Measurements from ENCODE around the gene SMIM38. TPM values are rescaled to one million over a fixed set of nuclear protein-coding genes. Genes with fewer than 3 reads are reported as not detected.
"Not testable (repeated sequence)": the region's sequence is repeated elsewhere in the genome, so short reads cannot be mapped to it uniquely, and the experiment has no call there.

Gene SMIM38
- total and polyA plus RNA-seq, 4 donors = 0.03 to 1.7 (median 0.07) TPM

DNA sequence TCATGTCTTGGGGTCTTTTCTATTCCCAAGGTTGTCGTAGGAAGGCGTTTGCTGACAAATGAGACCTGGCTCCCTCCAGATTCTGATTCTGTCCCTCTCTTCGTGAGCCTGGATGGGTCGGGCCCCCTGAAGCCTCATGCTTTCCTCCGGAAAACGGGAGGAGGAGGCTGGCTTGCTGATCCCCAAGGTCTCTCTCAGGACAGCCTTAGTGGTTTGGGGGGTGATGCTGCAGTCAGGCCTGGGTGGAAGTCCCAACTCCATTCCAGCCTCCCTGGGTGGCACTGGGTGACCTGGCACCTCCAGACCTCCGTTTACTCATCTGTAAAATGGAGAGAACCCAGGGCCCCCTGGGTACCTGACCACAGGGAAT lies 23.4 kb upstream of the SMIM38 start (continued):
- TF ChIP-seq, protein P1, sequence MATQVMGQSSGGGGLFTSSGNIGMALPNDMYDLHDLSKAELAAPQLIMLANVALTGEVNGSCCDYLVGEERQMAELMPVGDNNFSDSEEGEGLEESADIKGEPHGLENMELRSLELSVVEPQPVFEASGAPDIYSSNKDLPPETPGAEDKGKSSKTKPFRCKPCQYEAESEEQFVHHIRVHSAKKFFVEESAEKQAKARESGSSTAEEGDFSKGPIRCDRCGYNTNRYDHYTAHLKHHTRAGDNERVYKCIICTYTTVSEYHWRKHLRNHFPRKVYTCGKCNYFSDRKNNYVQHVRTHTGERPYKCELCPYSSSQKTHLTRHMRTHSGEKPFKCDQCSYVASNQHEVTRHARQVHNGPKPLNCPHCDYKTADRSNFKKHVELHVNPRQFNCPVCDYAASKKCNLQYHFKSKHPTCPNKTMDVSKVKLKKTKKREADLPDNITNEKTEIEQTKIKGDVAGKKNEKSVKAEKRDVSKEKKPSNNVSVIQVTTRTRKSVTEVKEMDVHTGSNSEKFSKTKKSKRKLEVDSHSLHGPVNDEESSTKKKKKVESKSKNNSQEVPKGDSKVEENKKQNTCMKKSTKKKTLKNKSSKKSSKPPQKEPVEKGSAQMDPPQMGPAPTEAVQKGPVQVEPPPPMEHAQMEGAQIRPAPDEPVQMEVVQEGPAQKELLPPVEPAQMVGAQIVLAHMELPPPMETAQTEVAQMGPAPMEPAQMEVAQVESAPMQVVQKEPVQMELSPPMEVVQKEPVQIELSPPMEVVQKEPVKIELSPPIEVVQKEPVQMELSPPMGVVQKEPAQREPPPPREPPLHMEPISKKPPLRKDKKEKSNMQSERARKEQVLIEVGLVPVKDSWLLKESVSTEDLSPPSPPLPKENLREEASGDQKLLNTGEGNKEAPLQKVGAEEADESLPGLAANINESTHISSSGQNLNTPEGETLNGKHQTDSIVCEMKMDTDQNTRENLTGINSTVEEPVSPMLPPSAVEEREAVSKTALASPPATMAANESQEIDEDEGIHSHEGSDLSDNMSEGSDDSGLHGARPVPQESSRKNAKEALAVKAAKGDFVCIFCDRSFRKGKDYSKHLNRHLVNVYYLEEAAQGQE (IDR thresholded peaks at IDR 0.05) = no peak
- TF ChIP-seq RAD21 (IDR thresholded peaks at IDR 0.05) (no peak), FOXA1 (IDR thresholded peaks at IDR 0.05) (no peak), YY1 (IDR thresholded peaks at IDR 0.05) (no peak), EGR1 (IDR thresholded peaks at IDR 0.05; ENCODE audit: low read depth in 2 of 2) (no peak), SP1 (IDR thresholded peaks at IDR 0.05) (no peak)

DNA sequence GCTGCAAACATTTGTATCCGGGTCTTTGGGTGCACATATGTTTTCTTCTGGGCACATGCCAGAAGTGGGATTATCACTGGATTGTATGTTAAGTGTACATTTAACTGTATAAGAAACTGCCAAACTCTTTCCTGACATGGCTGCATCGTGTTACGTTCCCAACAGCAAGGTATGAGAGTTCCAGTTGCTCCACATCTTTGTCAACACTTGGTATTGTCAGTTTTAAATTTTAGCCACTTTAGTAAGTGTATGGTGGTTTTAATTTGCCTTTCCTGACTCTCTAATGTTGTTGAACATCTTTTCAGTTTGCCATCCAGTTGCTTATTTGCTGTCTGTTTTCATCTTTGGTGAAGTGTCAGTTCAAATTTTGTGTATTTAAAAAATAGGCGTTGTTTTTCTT lies 22.5 kb upstream of the SMIM38 start:
- peaks cover 0 to 8% (median 2%) of the 10 kb centered on the region in 4 donors for H3K4me1 ChIP-seq (ENCODE audit: control insufficient read depth in 4 of 4, insufficient read depth in 4 of 4, low read length in 3 of 4)
- peaks cover 0 to 3% (median 0%) of the 10 kb centered on the region in 4 donors for H3K9me3 ChIP-seq (ENCODE audit: control insufficient read depth in 4 of 4, low read length in 3 of 4)
- H3K27me3 ChIP-seq (ENCODE audit: control insufficient read depth in 4 of 4, insufficient read depth in 4 of 4, low read length in 3 of 4) = no peaks in the 10 kb centered on the region
- no peak overlapping the region for H3K9ac ChIP-seq (ENCODE audit: low read depth in 1 of 2, low read length in 2 of 2)
- 97% methylated on average over 4 of the region's 4 CpGs for WGBS
- DNase-seq (ENCODE audit: low spot score) = no peak
- H3K27ac ChIP-seq (ENCODE audit: low read depth in 1 of 2, low read length in 2 of 2) = no peak overlapping the region
- no peak overlapping the region for H3K4me3 ChIP-seq (ENCODE audit: low read depth in 1 of 3, low read length in 3 of 3)
- no peaks in the 10 kb centered on the region for H3K36me3 ChIP-seq (ENCODE audit: control insufficient read depth in 4 of 4, insufficient read depth in 3 of 4, low read depth in 1 of 4, low read length in 3 of 4)
- TF ChIP-seq HNF4G (IDR thresholded peaks at IDR 0.05) = no peak
- TF ChIP-seq EGR1 (IDR thresholded peaks at IDR 0.05; ENCODE audit: low read depth in 2 of 2) = no peak
- TF ChIP-seq YY1 (IDR thresholded peaks at IDR 0.05) = no peak
- no peak for TF ChIP-seq HNF4A (conservative IDR thresholded peaks at IDR 0.05)
- TF ChIP-seq, protein P2, sequence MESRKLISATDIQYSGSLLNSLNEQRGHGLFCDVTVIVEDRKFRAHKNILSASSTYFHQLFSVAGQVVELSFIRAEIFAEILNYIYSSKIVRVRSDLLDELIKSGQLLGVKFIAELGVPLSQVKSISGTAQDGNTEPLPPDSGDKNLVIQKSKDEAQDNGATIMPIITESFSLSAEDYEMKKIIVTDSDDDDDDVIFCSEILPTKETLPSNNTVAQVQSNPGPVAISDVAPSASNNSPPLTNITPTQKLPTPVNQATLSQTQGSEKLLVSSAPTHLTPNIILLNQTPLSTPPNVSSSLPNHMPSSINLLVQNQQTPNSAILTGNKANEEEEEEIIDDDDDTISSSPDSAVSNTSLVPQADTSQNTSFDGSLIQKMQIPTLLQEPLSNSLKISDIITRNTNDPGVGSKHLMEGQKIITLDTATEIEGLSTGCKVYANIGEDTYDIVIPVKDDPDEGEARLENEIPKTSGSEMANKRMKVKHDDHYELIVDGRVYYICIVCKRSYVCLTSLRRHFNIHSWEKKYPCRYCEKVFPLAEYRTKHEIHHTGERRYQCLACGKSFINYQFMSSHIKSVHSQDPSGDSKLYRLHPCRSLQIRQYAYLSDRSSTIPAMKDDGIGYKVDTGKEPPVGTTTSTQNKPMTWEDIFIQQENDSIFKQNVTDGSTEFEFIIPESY (IDR thresholded peaks at IDR 0.05) = no peak
- TF ChIP-seq NR2F2 (IDR thresholded peaks at IDR 0.05) = no peak
- TF ChIP-seq, protein P3, sequence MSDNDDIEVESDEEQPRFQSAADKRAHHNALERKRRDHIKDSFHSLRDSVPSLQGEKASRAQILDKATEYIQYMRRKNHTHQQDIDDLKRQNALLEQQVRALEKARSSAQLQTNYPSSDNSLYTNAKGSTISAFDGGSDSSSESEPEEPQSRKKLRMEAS (IDR thresholded peaks at IDR 0.05) = no peak
- no peak for TF ChIP-seq FOXA2 (IDR thresholded peaks at IDR 0.05)
- TF ChIP-seq RAD21 (IDR thresholded peaks at IDR 0.05) = no peak

DNA sequence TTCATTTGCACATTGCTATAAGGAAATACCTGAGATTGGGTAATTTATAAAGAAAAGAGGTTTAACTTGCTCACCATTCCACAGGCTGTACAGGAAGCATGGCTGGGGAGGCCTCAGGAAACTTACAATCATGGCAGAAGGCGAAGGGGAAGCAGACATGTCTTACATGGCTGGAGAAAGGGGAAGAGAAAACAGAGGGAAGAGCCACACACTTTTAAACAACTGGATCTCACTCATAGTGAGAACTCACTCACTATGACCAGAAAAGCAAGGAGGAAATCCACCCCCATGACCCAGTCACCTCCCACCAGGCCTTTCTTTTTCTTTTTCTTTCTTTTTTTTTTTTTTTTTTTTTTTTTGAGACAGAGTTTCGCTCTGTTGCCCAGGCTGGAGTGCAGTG lies 21.6 kb upstream of the SMIM38 start:
- H3K9ac ChIP-seq (ENCODE audit: low read depth in 1 of 2, low read length in 2 of 2); H3K27ac ChIP-seq (ENCODE audit: low read depth in 1 of 2, low read length in 2 of 2); DNase-seq (ENCODE audit: low spot score); H3K27me3 ChIP-seq (ENCODE audit: control insufficient read depth in 4 of 4, insufficient read depth in 4 of 4, low read length in 3 of 4); H3K9me3 ChIP-seq (ENCODE audit: control insufficient read depth in 4 of 4, low read length in 3 of 4); H3K4me1 ChIP-seq (ENCODE audit: control insufficient read depth in 4 of 4, insufficient read depth in 4 of 4, low read length in 3 of 4); H3K4me3 ChIP-seq (ENCODE audit: low read depth in 1 of 3, low read length in 3 of 3); H3K36me3 ChIP-seq (ENCODE audit: control insufficient read depth in 4 of 4, insufficient read depth in 3 of 4, low read depth in 1 of 4, low read length in 3 of 4): not testable (repeated sequence)
- WGBS = 89% methylated on average over 2 of the region's 2 CpGs

DNA sequence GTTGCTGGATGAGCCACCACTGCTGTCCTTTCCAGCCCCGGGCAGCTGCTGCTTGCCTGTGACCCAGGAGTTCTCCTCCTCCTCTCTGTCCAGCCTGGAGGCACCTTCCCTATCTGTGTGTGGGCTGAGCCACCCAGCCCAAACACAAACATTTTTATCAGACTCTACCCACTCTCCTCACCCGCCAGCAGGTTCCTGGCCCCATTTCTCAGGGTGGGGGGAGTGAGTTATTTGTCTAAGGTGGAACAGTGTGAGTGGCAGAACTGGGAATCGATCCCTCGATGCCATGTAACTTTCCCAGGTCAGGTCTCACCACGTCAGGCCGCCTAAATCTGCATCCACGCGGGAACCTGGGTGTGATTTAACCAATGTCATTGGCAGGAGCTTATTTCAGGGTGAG lies 20.8 kb upstream of the SMIM38 start:
- H3K9ac ChIP-seq (ENCODE audit: low read depth in 1 of 2, low read length in 2 of 2) = no peak overlapping the region
- peaks cover 0 to 8% (median 2%) of the 10 kb centered on the region in 4 donors for H3K4me1 ChIP-seq (ENCODE audit: control insufficient read depth in 4 of 4, insufficient read depth in 4 of 4, low read length in 3 of 4)
- no peaks in the 10 kb centered on the region for H3K27me3 ChIP-seq (ENCODE audit: control insufficient read depth in 4 of 4, insufficient read depth in 4 of 4, low read length in 3 of 4)
- TF ChIP-seq, protein P1 (IDR thresholded peaks at IDR 0.05) = no peak
- no peak for TF ChIP-seq RXRA (IDR thresholded peaks at IDR 0.05)
- no peak for TF ChIP-seq FOXA2 (IDR thresholded peaks at IDR 0.05)
- TF ChIP-seq, protein P4, sequence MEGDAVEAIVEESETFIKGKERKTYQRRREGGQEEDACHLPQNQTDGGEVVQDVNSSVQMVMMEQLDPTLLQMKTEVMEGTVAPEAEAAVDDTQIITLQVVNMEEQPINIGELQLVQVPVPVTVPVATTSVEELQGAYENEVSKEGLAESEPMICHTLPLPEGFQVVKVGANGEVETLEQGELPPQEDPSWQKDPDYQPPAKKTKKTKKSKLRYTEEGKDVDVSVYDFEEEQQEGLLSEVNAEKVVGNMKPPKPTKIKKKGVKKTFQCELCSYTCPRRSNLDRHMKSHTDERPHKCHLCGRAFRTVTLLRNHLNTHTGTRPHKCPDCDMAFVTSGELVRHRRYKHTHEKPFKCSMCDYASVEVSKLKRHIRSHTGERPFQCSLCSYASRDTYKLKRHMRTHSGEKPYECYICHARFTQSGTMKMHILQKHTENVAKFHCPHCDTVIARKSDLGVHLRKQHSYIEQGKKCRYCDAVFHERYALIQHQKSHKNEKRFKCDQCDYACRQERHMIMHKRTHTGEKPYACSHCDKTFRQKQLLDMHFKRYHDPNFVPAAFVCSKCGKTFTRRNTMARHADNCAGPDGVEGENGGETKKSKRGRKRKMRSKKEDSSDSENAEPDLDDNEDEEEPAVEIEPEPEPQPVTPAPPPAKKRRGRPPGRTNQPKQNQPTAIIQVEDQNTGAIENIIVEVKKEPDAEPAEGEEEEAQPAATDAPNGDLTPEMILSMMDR (IDR thresholded peaks at IDR 0.05; ENCODE audit: low read depth, low read length, missing input control) = no peak
- H3K9me3 ChIP-seq (ENCODE audit: control insufficient read depth in 4 of 4, low read length in 3 of 4) = no peaks in the 10 kb centered on the region
- H3K36me3 ChIP-seq (ENCODE audit: control insufficient read depth in 4 of 4, insufficient read depth in 3 of 4, low read depth in 1 of 4, low read length in 3 of 4) = no peaks in the 10 kb centered on the region
- DNase-seq (ENCODE audit: low spot score) = no peak
- H3K27ac ChIP-seq (ENCODE audit: low read depth in 1 of 2, low read length in 2 of 2) = no peak overlapping the region
- 75% methylated on average over 8 of the region's 8 CpGs for WGBS
- H3K4me3 ChIP-seq (ENCODE audit: low read depth in 1 of 3, low read length in 3 of 3) = no peak overlapping the region
